Activated naive CD4-positive, alpha-beta T cell treated with anti-CD3 and anti-CD28 coated beads for 36 hours (primary cell): Measurements from ENCODE around the gene FOXN3. TPM values are rescaled to one million over a fixed set of nuclear protein-coding genes. Genes with fewer than 3 reads are reported as not detected.
A peak's percentile ranks its signal among the peaks of the same experiment; 100 is the strongest.

ENCODE experiments used
- CTCF ChIA-PET: fragments of 350-600 bp; sonication (Branson Sonifier 250); formaldehyde crosslinking; loops from one replicate; lab custom pipeline; 2021; ENCODE audit warnings: antibody characterized with exemption; lab: Charles Lee
- DNase-seq: peaks from one replicate; pipeline ENCODE4 v3.0.0-alpha.2; 2020
- H3K27ac Mint-ChIP-seq: one replicate; pipeline ENCODE4 v1.8.0; 2021; ENCODE audit warnings: mild to moderate bottlenecking, mixed read lengths
- H3K27me3 Mint-ChIP-seq: one replicate; pipeline ENCODE4 v1.8.0; 2021; ENCODE audit warnings: low read depth, mixed read lengths
- H3K36me3 Mint-ChIP-seq: one replicate; pipeline ENCODE4 v1.8.0; 2021; ENCODE audit warnings: low read depth, mixed read lengths
- H3K4me1 Mint-ChIP-seq: one replicate; pipeline ENCODE4 v1.8.0; 2021; ENCODE audit warnings: low read depth, mixed read lengths
- H3K4me3 Mint-ChIP-seq: one replicate; pipeline ENCODE4 v1.8.0; 2021; ENCODE audit warnings: mild to moderate bottlenecking, moderate library complexity, mixed read lengths
- H3K9me3 Mint-ChIP-seq: one replicate; pipeline ENCODE4 v1.8.0; 2021; ENCODE audit warnings: mixed read lengths
- intact Hi-C: fragments of 100-400 bp; cut with micrococcal nuclease; formaldehyde crosslinking; loops from one replicate; pipeline ENCODE4 v1.15.1; 2023
- total RNA-seq, 2 experiments: library from RNA; stranded (reverse); gene quantifications; one replicate each; pipeline ENCODE4 v1.2.3, GENCODE V29; 2021

Gene FOXN3
- total RNA-seq, 2 experiments from 2014 or later = 64.6 to 65.0 TPM

- peak; percentile 65 for DNase-seq
- H3K9me3 Mint-ChIP-seq = peaks cover 3% of the 10 kb centered on the region
- H3K27ac Mint-ChIP-seq = peak overlapping the region; percentile 79
- H3K36me3 Mint-ChIP-seq = peaks cover 5% of the 10 kb centered on the region
- CTCF ChIA-PET = interaction anchor here (0.6 kb wide), 1 partner anchor 161 kb away, joined by 3 read pairs; no protein-coding TSS in a partner anchor
- no peak overlapping the region for H3K4me3 Mint-ChIP-seq
- intact Hi-C loops = loop anchor here (1.0 kb wide), 1 partner anchor 172 kb away; no protein-coding TSS in a partner anchor
- H3K4me1 Mint-ChIP-seq = peaks cover 60% of the 10 kb centered on the region
- no peaks in the 10 kb centered on the region for H3K27me3 Mint-ChIP-seq
Measured at GRCh38 chr14:89445273-89445973, 28.4 kb upstream of the FOXN3 start.

- Mint-ChIP-seq H3K4me3 (no peak overlapping the region), H3K9me3 (peaks cover 3% of the 10 kb centered on the region), H3K4me1 (peaks cover 60% of the 10 kb centered on the region), H3K36me3 (peaks cover 5% of the 10 kb centered on the region), H3K27ac (peak overlapping the region; percentile 77), H3K27me3 (no peaks in the 10 kb centered on the region)
- DNase-seq = no peak
- CTCF ChIA-PET = interaction anchor here (0.6 to 0.7 kb wide), 2 partner anchors 9 to 162 kb away, joined by 3 read pairs; no protein-coding TSS in a partner anchor
- intact Hi-C loops = loop anchor here (1.0 kb wide), 2 partner anchors 14 to 173 kb away; no protein-coding TSS in a partner anchor
Measured at GRCh38 chr14:89444516-89445125, 27.6 kb upstream of the FOXN3 start.

- peak overlapping the region; percentile 77 for H3K27ac Mint-ChIP-seq
- no peak overlapping the region for H3K4me3 Mint-ChIP-seq
- H3K36me3 Mint-ChIP-seq = peaks cover 5% of the 10 kb centered on the region
- intact Hi-C loops = loop anchor here (1.0 kb wide), 1 partner anchor 14 kb away; no protein-coding TSS in a partner anchor
- peaks cover 3% of the 10 kb centered on the region for H3K9me3 Mint-ChIP-seq
- H3K27me3 Mint-ChIP-seq = no peaks in the 10 kb centered on the region
- CTCF ChIA-PET = interaction anchor here (0.7 kb wide), 1 partner anchor 9 kb away, joined by 3 read pairs; no protein-coding TSS in a partner anchor
- peak; percentile 64 for DNase-seq
- H3K4me1 Mint-ChIP-seq = peaks cover 59% of the 10 kb centered on the region
Measured at GRCh38 chr14:89444044-89444443, 27.0 kb upstream of the FOXN3 start.

- Mint-ChIP-seq H3K4me1 (peaks cover 58% of the 10 kb centered on the region), H3K9me3 (peaks cover 3% of the 10 kb centered on the region), H3K27ac (peak overlapping the region; percentile 73), H3K4me3 (no peak overlapping the region), H3K36me3 (peaks cover 5% of the 10 kb centered on the region), H3K27me3 (no peaks in the 10 kb centered on the region)
- no peak for DNase-seq
- CTCF ChIA-PET = interaction anchor here (0.7 kb wide), 1 partner anchor 13 kb away, joined by 4 read pairs; no protein-coding TSS in a partner anchor
- intact Hi-C loops = no loop called here
Measured at GRCh38 chr14:89443042-89443629, 26.1 kb upstream of the FOXN3 start.

GRCh38 chr14:89442280-89442679, 25.2 kb upstream of the FOXN3 start:
- Mint-ChIP-seq H3K36me3 (peaks cover 3% of the 10 kb centered on the region), H3K27me3 (no peaks in the 10 kb centered on the region), H3K4me3 (no peak overlapping the region), H3K27ac (peak overlapping the region; percentile 1), H3K4me1 (peaks cover 54% of the 10 kb centered on the region), H3K9me3 (peaks cover 3% of the 10 kb centered on the region)
- intact Hi-C loops = no loop called here
- DNase-seq = no peak
- CTCF ChIA-PET = no interaction called here

GRCh38 chr14:89440986-89441909, 24.2 kb upstream of the FOXN3 start:
- H3K27me3 Mint-ChIP-seq = no peaks in the 10 kb centered on the region
- intact Hi-C loops = no loop called here
- DNase-seq = no peak
- peaks cover 52% of the 10 kb centered on the region for H3K4me1 Mint-ChIP-seq
- CTCF ChIA-PET = no interaction called here
- no peak overlapping the region for H3K27ac Mint-ChIP-seq
- no peak overlapping the region for H3K4me3 Mint-ChIP-seq
- H3K9me3 Mint-ChIP-seq = peaks cover 3% of the 10 kb centered on the region
- no peaks in the 10 kb centered on the region for H3K36me3 Mint-ChIP-seq

GRCh38 chr14:89435892-89436656, 19.0 kb upstream of the FOXN3 start:
- Mint-ChIP-seq H3K27me3 (no peaks in the 10 kb centered on the region), H3K9me3 (no peaks in the 10 kb centered on the region), H3K4me3 (no peak overlapping the region), H3K36me3 (no peaks in the 10 kb centered on the region), H3K27ac (peak overlapping the region; percentile 19), H3K4me1 (peaks cover 41% of the 10 kb centered on the region)
- CTCF ChIA-PET = interaction anchor here (0.6 to 1.1 kb wide), 3 partner anchors 8 to 339 kb away, joined by 3 read pairs; no protein-coding TSS in a partner anchor
- intact Hi-C loops = no loop called here
- no peak for DNase-seq

GRCh38 chr14:89435492-89435891, 18.5 kb upstream of the FOXN3 start:
- Mint-ChIP-seq H3K27ac (peak overlapping the region; percentile 19), H3K4me1 (peaks cover 47% of the 10 kb centered on the region), H3K9me3 (no peaks in the 10 kb centered on the region), H3K36me3 (no peaks in the 10 kb centered on the region), H3K27me3 (no peaks in the 10 kb centered on the region), H3K4me3 (no peak overlapping the region)
- intact Hi-C loops = no loop called here
- DNase-seq = no peak
- CTCF ChIA-PET = interaction anchor here (0.6 to 1.1 kb wide), 4 partner anchors 9 to 338 kb away, joined by 3 read pairs; no protein-coding TSS in a partner anchor

- intact Hi-C loops = no loop called here
- no peaks in the 10 kb centered on the region for H3K27me3 Mint-ChIP-seq
- H3K36me3 Mint-ChIP-seq = no peaks in the 10 kb centered on the region
- H3K9me3 Mint-ChIP-seq = no peaks in the 10 kb centered on the region
- no peak overlapping the region for H3K4me3 Mint-ChIP-seq
- H3K27ac Mint-ChIP-seq = peak overlapping the region; percentile 57
- CTCF ChIA-PET = no interaction called here
- no peak for DNase-seq
- peaks cover 63% of the 10 kb centered on the region for H3K4me1 Mint-ChIP-seq
Measured at GRCh38 chr14:89432226-89432625, 15.2 kb upstream of the FOXN3 start.

- peak; percentile 80 for DNase-seq
- H3K36me3 Mint-ChIP-seq = peaks cover 2% of the 10 kb centered on the region
- no peaks in the 10 kb centered on the region for H3K27me3 Mint-ChIP-seq
- peaks cover 70% of the 10 kb centered on the region for H3K4me1 Mint-ChIP-seq
- H3K9me3 Mint-ChIP-seq = no peaks in the 10 kb centered on the region
- intact Hi-C loops = loop anchor here (1.0 to 2.0 kb wide), 11 partner anchors 8 to 530 kb away; no protein-coding TSS in a partner anchor
- H3K27ac Mint-ChIP-seq = peak overlapping the region; percentile 96
- peak overlapping the region; percentile 81 for H3K4me3 Mint-ChIP-seq
- CTCF ChIA-PET = interaction anchor here (0.6 to 1.5 kb wide), 7 partner anchors 7 to 208 kb away, joined by 3 to 4 read pairs (median 3); no protein-coding TSS in a partner anchor
Measured at GRCh38 chr14:89430391-89431236, 13.6 kb upstream of the FOXN3 start.
